ENCODE results near the gene MTHFD1. TPM values are rescaled to one million over a fixed set of nuclear protein-coding genes. Genes with fewer than 3 reads are reported as not detected.
A peak's percentile ranks its signal among the peaks of the same experiment; 100 is the strongest.

Gene MTHFD1
- total and polyA plus RNA-seq, 8 donors, result 51.7 to 81.1 (median 69.3) TPM

DNA sequence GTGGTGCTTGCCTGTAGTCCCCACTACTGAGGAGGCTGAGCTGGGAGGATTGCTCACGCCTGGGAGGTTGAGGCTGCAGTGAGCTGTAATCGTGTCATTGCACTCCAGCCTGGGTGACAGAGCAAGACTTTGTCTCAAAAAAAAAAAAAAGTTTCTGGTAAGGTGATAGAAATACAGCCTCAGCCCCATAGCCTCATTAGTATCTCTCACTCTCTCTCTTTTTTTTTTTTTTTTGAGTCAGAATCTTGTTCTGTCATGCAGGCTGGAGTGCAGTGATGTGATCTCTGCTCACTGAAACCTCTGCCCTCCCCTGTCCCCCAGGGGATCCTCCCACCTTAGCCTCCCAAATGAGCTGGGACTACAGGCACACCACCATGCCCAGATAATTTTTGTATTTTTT is 19.2 kb downstream of the MTHFD1 start:
- intact Hi-C loops (cut with DNase I), result no loop called here
- TF ChIP-seq, protein P1, sequence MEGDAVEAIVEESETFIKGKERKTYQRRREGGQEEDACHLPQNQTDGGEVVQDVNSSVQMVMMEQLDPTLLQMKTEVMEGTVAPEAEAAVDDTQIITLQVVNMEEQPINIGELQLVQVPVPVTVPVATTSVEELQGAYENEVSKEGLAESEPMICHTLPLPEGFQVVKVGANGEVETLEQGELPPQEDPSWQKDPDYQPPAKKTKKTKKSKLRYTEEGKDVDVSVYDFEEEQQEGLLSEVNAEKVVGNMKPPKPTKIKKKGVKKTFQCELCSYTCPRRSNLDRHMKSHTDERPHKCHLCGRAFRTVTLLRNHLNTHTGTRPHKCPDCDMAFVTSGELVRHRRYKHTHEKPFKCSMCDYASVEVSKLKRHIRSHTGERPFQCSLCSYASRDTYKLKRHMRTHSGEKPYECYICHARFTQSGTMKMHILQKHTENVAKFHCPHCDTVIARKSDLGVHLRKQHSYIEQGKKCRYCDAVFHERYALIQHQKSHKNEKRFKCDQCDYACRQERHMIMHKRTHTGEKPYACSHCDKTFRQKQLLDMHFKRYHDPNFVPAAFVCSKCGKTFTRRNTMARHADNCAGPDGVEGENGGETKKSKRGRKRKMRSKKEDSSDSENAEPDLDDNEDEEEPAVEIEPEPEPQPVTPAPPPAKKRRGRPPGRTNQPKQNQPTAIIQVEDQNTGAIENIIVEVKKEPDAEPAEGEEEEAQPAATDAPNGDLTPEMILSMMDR (IDR thresholded peaks at IDR 0.05), result no peak
- no peaks in the 10 kb centered on the region for H3K27me3 ChIP-seq
- no peak overlapping the region for H3K4me3 ChIP-seq
- no peak for ATAC-seq
- no peak overlapping the region for H3K27ac ChIP-seq
- no peak for DNase-seq
- no peaks in the 10 kb centered on the region for H3K4me1 ChIP-seq
- peaks cover 0 to 35% of the 10 kb centered on the region in 2 donors for H3K36me3 ChIP-seq
- H3K9me3 ChIP-seq, result no peaks in the 10 kb centered on the region

DNA sequence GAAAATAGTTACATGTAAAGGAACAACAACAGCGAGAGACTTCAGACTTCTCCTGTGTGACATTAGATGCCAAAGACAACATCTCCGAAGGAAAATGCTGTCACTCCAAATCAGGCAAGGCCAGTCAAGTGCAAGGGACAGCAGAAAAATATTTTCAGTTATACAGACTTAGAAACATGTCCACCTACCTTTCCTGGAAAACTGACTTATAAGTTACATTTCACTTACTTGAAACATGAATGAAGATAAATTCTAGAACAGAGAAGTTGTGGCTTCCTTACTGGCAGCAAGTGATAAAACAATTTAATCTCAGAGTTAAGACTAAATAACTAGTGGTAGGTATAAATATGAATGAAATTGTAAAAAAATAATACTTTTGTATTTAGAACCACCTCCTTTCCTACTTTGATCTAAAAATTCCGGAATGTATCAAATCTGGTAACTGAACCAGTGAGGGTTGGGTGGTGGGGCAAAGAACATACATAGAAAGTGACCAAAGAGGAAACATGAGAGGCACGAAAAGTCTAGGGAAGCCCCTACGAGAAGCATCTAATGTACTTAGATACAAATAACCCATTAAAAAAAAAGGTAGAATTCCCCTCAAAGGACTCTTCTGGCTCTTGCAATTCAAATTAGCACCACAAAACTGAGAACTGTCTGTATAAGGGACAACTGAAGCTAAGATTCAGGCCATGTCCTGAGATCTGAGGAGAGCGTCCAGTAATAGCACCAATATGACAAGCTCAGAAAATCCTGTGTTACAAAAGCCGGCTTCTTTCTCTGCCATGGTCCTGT is 21.2 kb downstream of the MTHFD1 start:
- H3K27ac ChIP-seq, result no peak overlapping the region
- no peaks in the 10 kb centered on the region for H3K27me3 ChIP-seq
- no peaks in the 10 kb centered on the region for H3K9me3 ChIP-seq
- ATAC-seq, result no peak
- intact Hi-C loops (cut with DNase I), result no loop called here
- no peak overlapping the region for H3K4me3 ChIP-seq
- no peaks in the 10 kb centered on the region for H3K4me1 ChIP-seq
- peaks cover 0 to 30% of the 10 kb centered on the region in 2 donors for H3K36me3 ChIP-seq
- DNase-seq, result no peak
- TF ChIP-seq, protein P1 (IDR thresholded peaks at IDR 0.05), result no peak

DNA sequence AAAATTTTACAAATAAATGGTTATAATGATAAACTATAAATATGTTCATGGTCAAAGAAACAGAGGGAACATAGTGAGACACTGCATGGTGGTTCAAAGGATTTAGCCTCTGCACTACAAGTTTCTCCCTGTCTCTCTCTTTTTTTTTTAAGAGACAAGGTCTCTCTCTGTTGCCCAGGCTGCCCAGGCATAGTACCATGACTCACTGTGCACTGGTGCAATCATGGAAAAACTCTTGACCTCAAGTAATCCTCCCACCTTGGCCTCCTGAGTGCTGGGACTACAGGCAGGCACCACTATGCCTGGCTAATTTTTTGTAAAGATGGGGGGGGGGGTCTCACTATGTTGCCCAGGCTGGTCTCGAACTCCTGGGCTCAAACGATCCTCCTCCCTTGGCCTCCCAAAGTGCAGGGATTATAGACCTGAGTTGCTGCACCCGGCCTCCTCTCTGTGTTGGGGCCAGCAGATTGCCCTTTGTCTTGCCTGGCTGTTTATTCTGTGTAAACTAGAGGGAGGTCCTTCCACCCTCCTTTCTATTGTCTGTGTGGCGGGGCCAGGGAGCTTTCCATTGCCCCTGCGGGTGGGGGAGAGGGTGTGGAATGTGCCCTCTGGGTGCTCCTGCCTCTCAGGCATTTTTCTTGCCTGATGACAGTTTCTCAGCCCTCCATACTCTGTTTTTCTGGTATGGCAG is 22.1 kb downstream of the MTHFD1 start:
- TF ChIP-seq, protein P1 (IDR thresholded peaks at IDR 0.05), result no peak
- no peaks in the 10 kb centered on the region for H3K4me1 ChIP-seq
- ATAC-seq (peak; percentile 77), DNase-seq (no peak)
- H3K27ac ChIP-seq, result no peak overlapping the region
- no peaks in the 10 kb centered on the region for H3K27me3 ChIP-seq
- H3K36me3 ChIP-seq, result peaks cover 0 to 30% of the 10 kb centered on the region in 2 donors
- H3K4me3 ChIP-seq, result no peak overlapping the region
- no peaks in the 10 kb centered on the region for H3K9me3 ChIP-seq
- intact Hi-C loops (cut with DNase I), result no loop called here

DNA sequence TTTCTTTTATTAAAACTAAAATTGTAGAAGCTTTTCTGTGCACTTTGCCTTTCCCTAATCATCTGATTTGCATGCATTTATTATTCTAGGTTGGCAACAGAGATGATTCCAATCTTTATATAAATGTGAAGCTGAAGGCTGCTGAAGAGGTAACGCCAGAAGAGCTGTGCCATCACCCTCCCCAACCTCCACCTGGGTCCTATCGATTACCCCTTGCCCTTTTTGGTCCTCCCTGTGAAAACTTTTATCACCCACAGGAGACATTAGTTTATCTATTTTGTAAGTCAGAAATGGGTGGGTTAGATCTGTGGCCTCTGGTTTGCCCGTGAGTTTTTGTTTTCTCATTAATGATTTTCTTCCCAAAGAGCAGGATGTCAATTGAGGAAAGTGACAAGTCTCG is 22.8 kb downstream of the MTHFD1 start:
- Histone ChIP-seq H3K4me1 (no peaks in the 10 kb centered on the region), H3K9me3 (no peaks in the 10 kb centered on the region), H3K36me3 (peaks cover 0 to 38% of the 10 kb centered on the region in 2 donors), H3K27me3 (no peaks in the 10 kb centered on the region), H3K4me3 (no peak overlapping the region), H3K27ac (no peak overlapping the region)
- TF ChIP-seq, protein P1 (IDR thresholded peaks at IDR 0.05), result no peak
- ATAC-seq, result no peak
- intact Hi-C loops (cut with DNase I), result no loop called here
- DNase-seq, result no peak

DNA sequence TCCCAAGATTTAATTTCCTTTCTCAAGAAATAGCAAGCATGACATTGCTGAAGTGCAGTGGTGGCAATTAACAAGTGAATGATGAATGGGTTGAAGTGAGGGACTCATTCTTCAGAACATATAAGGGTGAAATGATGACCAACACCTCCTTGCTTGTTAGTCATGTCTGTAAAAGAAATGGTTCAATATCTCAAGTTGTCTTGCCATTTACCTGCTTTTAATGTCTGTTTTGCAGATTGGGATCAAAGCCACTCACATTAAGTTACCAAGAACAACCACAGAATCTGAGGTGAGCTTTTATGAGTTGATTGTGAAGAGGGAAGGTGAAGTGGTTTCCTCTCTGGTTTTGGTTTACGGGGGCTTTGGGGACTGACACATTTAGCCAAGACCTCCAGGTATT is 24.1 kb downstream of the MTHFD1 start:
- H3K36me3 ChIP-seq, result peaks cover 0 to 49% of the 10 kb centered on the region in 2 donors
- H3K4me1 ChIP-seq, result no peaks in the 10 kb centered on the region
- H3K9me3 ChIP-seq, result no peaks in the 10 kb centered on the region
- TF ChIP-seq, protein P1 (IDR thresholded peaks at IDR 0.05), result no peak
- ATAC-seq, result no peak
- H3K27me3 ChIP-seq, result no peaks in the 10 kb centered on the region
- intact Hi-C loops (cut with DNase I), result no loop called here
- H3K27ac ChIP-seq, result no peak overlapping the region
- no peak overlapping the region for H3K4me3 ChIP-seq
- DNase-seq, result no peak

Measured in left lung (tissue), 10 donors.